HL-60 (cell line): ENCODE data around the gene EPS8L1.
"Not testable (repeated sequence)": the region's sequence is repeated elsewhere in the genome, so short reads cannot be mapped to it uniquely, and the experiment has no call there.

Experiments
- DNase-seq, 2 experiments: peaks; one replicate each; pipeline ENCODE4 v3.0.0-alpha.2; 2010 to 2020; ENCODE audit warnings: low read depth in 1 of 2, low spot score in 1 of 2
- H3K27ac ChIP-seq: fragments of 250-450 bp; sonication (Bioruptor Pico); replicated peaks from 2 replicates; pipeline ENCODE4 v1.5.1; 2020; ENCODE audit warnings: mild to moderate bottlenecking, moderate library complexity
- H3K27me3 ChIP-seq: fragments of 250-450 bp; sonication (Bioruptor Pico); 2 replicates; pipeline ENCODE4 v1.5.1; 2021; ENCODE audit warnings: mild to moderate bottlenecking, moderate library complexity; ENCODE audit not compliant: insufficient read depth, poor library complexity, severe bottlenecking
- H3K4me3 ChIP-seq: replicated peaks from 2 replicates; pipeline ENCODE4 v1.5.1; 2011; ENCODE audit warnings: mild to moderate bottlenecking, control low read depth, low read length; ENCODE audit not compliant: insufficient read depth
- CTCF ChIP-seq: IDR thresholded peaks from one replicate; pipeline ENCODE4 v1.5.1; 2011; ENCODE audit warnings: low read length, control low read depth, inconsistent platforms; ENCODE audit not compliant: insufficient read depth
- GABPA ChIP-seq: IDR thresholded peaks from 2 replicates; pipeline ENCODE4 v1.6.1; 2012; ENCODE audit warnings: low read depth
- POLR2AphosphoS5 ChIP-seq: IDR thresholded peaks from 2 replicates; pipeline ENCODE4 v1.6.1; 2012; ENCODE audit warnings: low read depth
- REST ChIP-seq: IDR thresholded peaks from 2 replicates; pipeline ENCODE4 v1.6.1; 2012; ENCODE audit warnings: low read depth; ENCODE audit not compliant: insufficient replicate concordance
- SPI1 ChIP-seq: IDR thresholded peaks from 2 replicates; pipeline ENCODE4 v1.6.1; 2012; ENCODE audit warnings: low read depth, mild to moderate bottlenecking, borderline replicate concordance

EPS8L1 gene

GRCh38 chr19:55036058-55036457, 39.6 kb upstream of the EPS8L1 start:
- no peak for DNase-seq
- Histone ChIP-seq H3K4me3 (no peak overlapping the region), H3K27ac (no peak overlapping the region), H3K27me3 (no peaks in the 10 kb centered on the region)
- TF ChIP-seq CTCF, result no peak
- no peak for TF ChIP-seq POLR2AphosphoS5
- no peak for TF ChIP-seq GABPA
- TF ChIP-seq SPI1, result no peak
- no peak for TF ChIP-seq REST

GRCh38 chr19:55037603-55038002, 38.1 kb upstream of the EPS8L1 start:
- H3K27me3 ChIP-seq, DNase-seq, H3K27ac ChIP-seq, H3K4me3 ChIP-seq: not testable (repeated sequence)

- not testable (repeated sequence) for H3K27ac ChIP-seq, H3K27me3 ChIP-seq, H3K4me3 ChIP-seq, DNase-seq
These were observed 35.0 kb upstream of the EPS8L1 start for GRCh38 chr19:55040654-55041053.

GRCh38 chr19:55041244-55041626, 34.4 kb upstream of the EPS8L1 start:
- no peak for DNase-seq
- H3K27me3 ChIP-seq, result no peaks in the 10 kb centered on the region
- no peak overlapping the region for H3K4me3 ChIP-seq
- TF ChIP-seq SPI1 (no peak), CTCF (no peak), POLR2AphosphoS5 (no peak), REST (no peak)
- H3K27ac ChIP-seq, result no peak overlapping the region

- Histone ChIP-seq H3K27ac (no peak overlapping the region), H3K27me3 (no peaks in the 10 kb centered on the region), H3K4me3 (no peak overlapping the region)
- TF ChIP-seq POLR2AphosphoS5 (no peak), REST (no peak), SPI1 (no peak), CTCF (no peak), GABPA (no peak)
- no peak for DNase-seq
These were observed 33.9 kb upstream of the EPS8L1 start for GRCh38 chr19:55041627-55042343.
